HEK293T (cell line): ENCODE results near the gene SLC7A7.
"Not testable (repeated sequence)": the region's sequence is repeated elsewhere in the genome, so short reads cannot be mapped to it uniquely, and the experiment has no call there.

ENCODE experiments used
- CTCF ChIA-PET: fragments of 350-600 bp; formaldehyde crosslinking; extraction: SDS; loops from one replicate; lab custom pipeline; 2021; ENCODE audit warnings: antibody characterized with exemption, inconsistent platforms; lab: Yijun Ruan, JAX
- POLR2A ChIA-PET: fragments of 350-600 bp; formaldehyde crosslinking; extraction: SDS; loops from one replicate; lab custom pipeline; 2020; ENCODE audit warnings: antibody characterized with exemption, inconsistent platforms; lab: Yijun Ruan, JAX
- DNase-seq: peaks from one replicate; pipeline ENCODE4 v3.0.0; 2012; ENCODE audit warnings: mixed read lengths; ENCODE audit errors: extremely low spot score
- ARNT ChIP-seq: fragments of 450-650 bp; IDR thresholded peaks from 2 replicates; pipeline ENCODE4 v1.6.1; 2017; ENCODE audit warnings: mild to moderate bottlenecking
- BHLHE40 ChIP-seq: fragments of 450-650 bp; IDR thresholded peaks from 2 replicates; pipeline ENCODE4 v1.6.1; 2016; ENCODE audit warnings: mild to moderate bottlenecking, moderate library complexity, borderline replicate concordance
- CTBP1 ChIP-seq: fragments of 450-650 bp; IDR thresholded peaks from 2 replicates; pipeline ENCODE4 v1.6.1; 2016; ENCODE audit warnings: borderline replicate concordance
- ELF4 ChIP-seq: fragments of 450-650 bp; IDR thresholded peaks from 2 replicates; pipeline ENCODE4 v1.6.1; 2017; ENCODE audit warnings: antibody characterized with exemption
- FOXA1 ChIP-seq: fragments of 450-650 bp; IDR thresholded peaks from 2 replicates; pipeline ENCODE4 v1.6.1; 2016; ENCODE audit warnings: mild to moderate bottlenecking
- FOXK2 ChIP-seq: fragments of 450-650 bp; IDR thresholded peaks from 2 replicates; pipeline ENCODE4 v1.6.1; 2016; ENCODE audit warnings: mild to moderate bottlenecking
- FOXM1 ChIP-seq: fragments of 450-650 bp; IDR thresholded peaks from 2 replicates; pipeline ENCODE4 v1.6.1; 2017; ENCODE audit warnings: mild to moderate bottlenecking, borderline replicate concordance
- HDGF ChIP-seq: fragments of 450-650 bp; IDR thresholded peaks from 2 replicates; pipeline ENCODE4 v1.6.1; 2017; ENCODE audit warnings: antibody characterized with exemption, borderline replicate concordance
- L3MBTL2 ChIP-seq: fragments of 450-650 bp; conservative IDR thresholded peaks from 2 replicates; pipeline ENCODE4 v1.6.1; 2016; ENCODE audit warnings: mild to moderate bottlenecking
- LEF1 ChIP-seq: fragments of 450-650 bp; IDR thresholded peaks from 2 replicates; pipeline ENCODE4 v1.6.1; 2017; ENCODE audit warnings: mild to moderate bottlenecking, borderline replicate concordance
- NFRKB ChIP-seq: fragments of 450-650 bp; IDR thresholded peaks from 2 replicates; pipeline ENCODE4 v1.6.1; 2016; ENCODE audit warnings: mild to moderate bottlenecking, moderate library complexity
- SP1 ChIP-seq: fragments of 450-650 bp; IDR thresholded peaks from 2 replicates; pipeline ENCODE4 v1.6.1; 2017
- SUZ12 ChIP-seq: fragments of 450-650 bp; IDR thresholded peaks from 2 replicates; pipeline ENCODE4 v1.6.1; 2016; ENCODE audit warnings: mild to moderate bottlenecking
- TARDBP ChIP-seq: fragments of 450-650 bp; IDR thresholded peaks from 2 replicates; pipeline ENCODE4 v1.6.1; 2016
- ZNF384 ChIP-seq: fragments of 450-650 bp; IDR thresholded peaks from 2 replicates; pipeline ENCODE4 v1.6.1; 2016
- TF ChIP-seq, protein P1 (sequence below): fragments of 450-650 bp; IDR thresholded peaks from 2 replicates; pipeline ENCODE4 v1.6.1; 2016

Gene SLC7A7

DNA sequence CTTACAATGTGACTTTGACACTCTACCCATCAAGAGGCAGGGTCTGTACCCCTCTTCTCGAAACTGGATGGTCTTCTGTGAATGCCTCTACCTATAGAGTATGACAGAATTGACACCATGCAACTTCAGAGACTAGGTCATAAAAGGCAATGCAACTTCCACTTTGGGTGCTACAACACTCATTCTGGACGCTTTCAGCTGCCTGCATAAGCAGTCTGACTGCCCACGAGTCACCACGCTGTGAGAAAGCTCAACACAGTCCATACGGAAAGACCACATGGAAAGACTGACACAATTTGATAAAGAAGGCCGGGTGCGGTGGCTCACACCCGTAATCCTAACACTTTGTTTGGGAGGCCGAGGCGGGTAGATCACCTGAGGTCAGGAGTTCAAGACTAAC, 14.9 kb downstream of the SLC7A7 start:
- DNase-seq: no peak
- TF ChIP-seq NFRKB (no peak), ELF4 (no peak), L3MBTL2 (no peak), FOXM1 (no peak), FOXA1 (no peak), BHLHE40 (no peak), ZNF384 (no peak), CTBP1 (no peak), SUZ12 (no peak), ARNT (no peak), HDGF (no peak)
- TF ChIP-seq, protein P1, sequence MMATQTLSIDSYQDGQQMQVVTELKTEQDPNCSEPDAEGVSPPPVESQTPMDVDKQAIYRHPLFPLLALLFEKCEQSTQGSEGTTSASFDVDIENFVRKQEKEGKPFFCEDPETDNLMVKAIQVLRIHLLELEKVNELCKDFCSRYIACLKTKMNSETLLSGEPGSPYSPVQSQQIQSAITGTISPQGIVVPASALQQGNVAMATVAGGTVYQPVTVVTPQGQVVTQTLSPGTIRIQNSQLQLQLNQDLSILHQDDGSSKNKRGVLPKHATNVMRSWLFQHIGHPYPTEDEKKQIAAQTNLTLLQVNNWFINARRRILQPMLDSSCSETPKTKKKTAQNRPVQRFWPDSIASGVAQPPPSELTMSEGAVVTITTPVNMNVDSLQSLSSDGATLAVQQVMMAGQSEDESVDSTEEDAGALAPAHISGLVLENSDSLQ: no peak
- ChIA-PET POLR2A (interaction anchor here (1.0 kb wide), 1 partner anchor 34 kb away, joined by 3 read pairs; no protein-coding TSS in a partner anchor), CTCF (interaction anchor here (1.4 kb wide), 1 partner anchor 143 kb away, joined by 3 read pairs; no protein-coding TSS in a partner anchor)

DNA sequence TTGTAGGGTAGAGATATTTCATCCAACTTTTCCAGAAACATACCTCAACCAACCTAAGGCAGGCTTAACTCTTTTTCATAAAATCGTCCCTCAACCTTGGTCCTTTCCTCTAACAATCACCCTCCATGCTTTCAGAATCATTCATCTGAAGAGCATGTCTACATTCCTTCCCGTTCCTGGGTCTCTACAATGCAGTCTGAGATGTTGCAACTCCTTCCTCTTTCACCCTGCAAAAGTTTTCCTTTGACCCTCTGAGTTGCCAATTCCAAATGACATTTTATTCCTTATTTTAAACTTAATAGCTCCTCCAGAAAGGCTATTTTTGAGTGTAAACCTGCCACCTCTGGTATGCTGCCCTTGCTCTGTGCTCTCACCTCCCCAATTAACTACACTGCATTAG, 16.7 kb downstream of the SLC7A7 start:
- ChIA-PET POLR2A (no interaction called here), CTCF (no interaction called here)
- TF ChIP-seq BHLHE40 (no peak), FOXK2 (no peak), SUZ12 (no peak), SP1 (no peak), ELF4 (no peak), FOXA1 (no peak), ARNT (no peak), L3MBTL2 (no peak), ZNF384 (no peak), FOXM1 (no peak), TARDBP (no peak), LEF1 (no peak)
- TF ChIP-seq, protein P1: no peak

DNA sequence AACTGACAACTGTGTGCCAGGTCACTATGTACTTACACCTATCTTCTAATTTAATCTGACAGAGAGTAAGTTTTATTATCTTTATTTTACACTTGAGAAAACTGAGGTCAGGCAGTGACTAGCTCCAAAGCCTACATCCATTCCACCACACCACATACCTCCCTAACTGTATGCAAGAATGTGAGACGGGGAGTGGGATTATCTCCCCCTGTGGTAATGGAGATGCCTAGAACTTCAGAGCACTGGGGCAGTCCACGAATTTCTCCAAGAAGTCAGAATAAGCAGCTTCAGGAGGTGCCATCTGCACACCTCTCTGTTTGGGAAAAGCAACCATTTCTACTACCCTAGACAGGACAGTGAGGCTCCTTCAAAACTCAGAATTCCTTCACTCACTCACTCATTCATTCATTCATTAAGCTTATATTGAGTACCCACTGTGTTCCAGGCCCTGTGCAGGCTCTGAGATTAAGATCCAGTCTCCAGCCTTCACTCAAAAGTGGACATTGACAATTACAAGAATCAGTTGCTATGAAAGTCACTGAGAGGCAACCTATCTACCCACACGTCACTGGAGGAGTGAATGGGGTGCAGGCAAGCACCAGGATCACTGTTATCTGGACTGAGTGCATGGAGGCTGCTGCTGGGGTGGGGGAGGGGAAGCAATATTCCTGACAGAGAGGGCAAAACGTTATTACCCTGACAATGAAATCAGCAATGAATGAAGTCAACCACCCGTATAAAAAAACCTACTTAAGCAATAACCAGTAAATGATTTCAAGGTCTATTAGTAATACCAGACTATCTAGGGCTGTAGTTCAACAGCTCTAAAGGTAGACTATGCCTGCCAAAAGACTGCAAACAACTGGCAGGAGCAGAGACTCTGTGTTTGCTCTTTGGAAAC, 18.0 kb downstream of the SLC7A7 start:
- DNase-seq: no peak
- CTCF ChIA-PET: interaction anchor here (0.6 to 0.7 kb wide), 2 partner anchors 146 to 227 kb away, joined by 3 read pairs; no protein-coding TSS in a partner anchor
- TF ChIP-seq LEF1 (no peak), FOXM1 (no peak), L3MBTL2 (no peak), BHLHE40 (no peak), ZNF384 (no peak), TARDBP (no peak), SP1 (no peak), CTBP1 (no peak), FOXK2 (no peak), SUZ12 (no peak)
- POLR2A ChIA-PET: interaction anchor here (1.1 kb wide), 1 partner anchor 31 kb away, joined by 7 read pairs; the partner anchor contains the start of gene OXA1L

More for the DNA sequence above, 16.7 kb downstream of the SLC7A7 start:
- no peak for DNase-seq

DNA sequence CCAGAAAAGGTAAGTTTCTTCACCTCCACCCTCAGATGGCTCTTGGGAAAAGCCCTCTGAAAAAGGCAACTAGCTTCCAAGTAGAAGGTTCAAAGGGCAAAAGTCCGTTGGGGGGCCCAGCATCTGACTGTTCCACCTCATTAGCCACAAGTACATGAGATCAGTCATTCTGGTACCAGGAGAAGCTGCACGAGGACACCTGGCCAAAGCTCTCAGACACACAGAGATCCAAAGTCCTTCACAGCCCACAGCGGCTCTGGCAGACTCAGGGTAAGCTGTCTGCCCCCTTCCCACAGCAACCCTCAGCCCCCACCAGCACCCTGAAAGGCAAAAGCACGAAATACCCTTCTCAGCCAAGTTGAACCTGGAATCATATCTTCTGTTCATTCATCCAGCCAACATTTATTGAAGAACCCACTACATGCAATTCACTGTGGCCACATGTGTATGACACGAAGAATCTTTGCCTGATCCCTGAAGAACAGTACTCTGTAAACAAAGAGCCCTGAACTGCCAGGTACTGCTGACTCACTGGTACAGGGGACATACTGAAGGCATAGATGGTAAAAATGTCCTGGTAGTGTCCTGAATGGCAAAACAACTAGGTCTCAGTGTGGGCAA, 19.0 kb downstream of the SLC7A7 start:
- DNase-seq: no peak
- POLR2A ChIA-PET: interaction anchor here (1.1 kb wide), 1 partner anchor 30 kb away, joined by 7 read pairs; the partner anchor contains the start of gene OXA1L
- CTCF ChIA-PET: no interaction called here
- TF ChIP-seq LEF1: no peak
- no peak for TF ChIP-seq L3MBTL2
- no peak for TF ChIP-seq FOXK2
- TF ChIP-seq SP1: no peak

DNA sequence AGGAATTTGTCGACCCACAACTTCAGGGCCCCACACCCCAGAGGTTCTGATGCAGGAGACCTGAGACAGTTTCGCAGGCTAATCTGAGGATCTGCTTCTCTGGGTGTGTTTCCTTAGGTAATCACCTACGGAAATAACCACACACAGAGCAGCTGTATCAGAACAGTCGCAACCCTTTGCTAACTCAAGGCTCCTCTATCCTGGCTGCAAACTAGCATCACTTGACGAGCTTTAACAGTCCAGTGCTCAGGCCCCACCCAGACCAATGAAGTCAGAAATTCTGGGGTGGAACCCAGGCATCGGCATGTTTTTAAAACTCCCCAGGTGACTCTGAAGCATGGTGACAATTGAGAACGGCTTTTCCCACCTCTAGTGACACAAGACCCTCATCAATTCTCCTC, 20.7 kb downstream of the SLC7A7 start:
- POLR2A ChIA-PET: no interaction called here
- no peak for DNase-seq

DNA sequence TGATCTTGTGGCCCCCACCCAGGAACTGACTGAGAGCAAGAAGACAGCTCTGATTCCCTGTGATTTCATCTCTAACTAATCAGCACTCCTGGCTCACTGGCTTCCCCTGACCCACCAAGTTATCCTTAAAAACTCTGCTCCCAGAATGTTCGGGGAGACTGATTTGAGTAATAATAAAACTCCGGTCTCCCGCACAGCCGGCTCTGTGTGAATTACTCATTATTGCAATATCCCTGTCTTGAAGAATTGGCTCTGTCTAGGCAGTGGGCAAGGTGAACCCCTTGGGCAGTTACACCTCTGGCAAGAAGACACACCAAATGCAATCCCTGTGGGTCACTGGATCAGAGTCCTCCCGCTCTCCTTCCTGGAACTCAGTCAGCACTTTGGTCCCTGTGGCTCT, 21.3 kb downstream of the SLC7A7 start:
- POLR2A ChIA-PET: no interaction called here
- no peak for TF ChIP-seq CTBP1
- no peak for TF ChIP-seq L3MBTL2
- no peak for TF ChIP-seq SP1
- TF ChIP-seq FOXM1: no peak
- no peak for TF ChIP-seq ARNT
- TF ChIP-seq HDGF: no peak
- TF ChIP-seq, protein P1: no peak
- TF ChIP-seq ZNF384: no peak
- TF ChIP-seq NFRKB: no peak
- TF ChIP-seq BHLHE40: no peak
- TF ChIP-seq SUZ12: no peak
- TF ChIP-seq FOXA1: no peak
- TF ChIP-seq TARDBP: no peak
- TF ChIP-seq LEF1: no peak
- CTCF ChIA-PET: interaction anchor here (0.6 to 1.3 kb wide), 2 partner anchors 12 to 237 kb away, joined by 3 to 4 read pairs; no protein-coding TSS in a partner anchor
- no peak for DNase-seq

More for the DNA sequence above, 20.7 kb downstream of the SLC7A7 start:
- CTCF ChIA-PET: interaction anchor here (0.6 to 1.3 kb wide), 3 partner anchors 13 to 237 kb away, joined by 3 to 4 read pairs (median 4); no protein-coding TSS in a partner anchor
- TF ChIP-seq ZNF384 (no peak), BHLHE40 (no peak), CTBP1 (no peak), HDGF (no peak)

DNA sequence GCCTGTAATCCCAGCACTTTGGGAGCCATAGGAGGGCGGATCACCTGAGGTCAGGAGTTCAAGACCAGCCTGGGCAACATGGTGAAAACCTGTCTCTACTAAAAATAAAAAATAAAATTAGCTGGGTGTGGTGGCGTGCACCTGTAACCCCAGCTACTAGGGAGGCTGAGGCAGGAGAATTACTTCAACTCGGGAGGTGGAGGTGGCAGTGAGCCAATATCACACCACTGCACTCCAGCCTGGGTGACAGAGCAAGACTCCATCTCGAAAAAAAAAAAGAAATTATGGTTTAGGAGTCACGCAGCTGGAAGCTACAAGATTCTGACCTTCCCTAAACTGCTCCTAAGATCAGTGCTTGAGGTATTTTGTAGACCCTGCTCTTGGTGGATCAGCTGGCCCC, 21.7 kb downstream of the SLC7A7 start:
- DNase-seq, POLR2A ChIA-PET: not testable (repeated sequence)
- CTCF ChIA-PET: interaction anchor here (1.3 kb wide), 1 partner anchor 12 kb away, joined by 4 read pairs; no protein-coding TSS in a partner anchor
